Measurements from ENCODE around the gene RASAL2. TPM values are rescaled to one million over a fixed set of nuclear protein-coding genes. Genes with fewer than 3 reads are reported as not detected.
"Not testable (repeated sequence)": the region's sequence is repeated elsewhere in the genome, so short reads cannot be mapped to it uniquely, and the experiment has no call there.

RASAL2 gene
- polyA plus RNA-seq, 3 donors: 18.5 to 21.8 (median 19.9) TPM

- no peak for DNase-seq (ENCODE audit: low read depth in 3 of 3, low spot score in 2 of 3)
Observed at GRCh38 chr1:178066908-178067614, 26.8 kb upstream of the RASAL2 start.

DNA sequence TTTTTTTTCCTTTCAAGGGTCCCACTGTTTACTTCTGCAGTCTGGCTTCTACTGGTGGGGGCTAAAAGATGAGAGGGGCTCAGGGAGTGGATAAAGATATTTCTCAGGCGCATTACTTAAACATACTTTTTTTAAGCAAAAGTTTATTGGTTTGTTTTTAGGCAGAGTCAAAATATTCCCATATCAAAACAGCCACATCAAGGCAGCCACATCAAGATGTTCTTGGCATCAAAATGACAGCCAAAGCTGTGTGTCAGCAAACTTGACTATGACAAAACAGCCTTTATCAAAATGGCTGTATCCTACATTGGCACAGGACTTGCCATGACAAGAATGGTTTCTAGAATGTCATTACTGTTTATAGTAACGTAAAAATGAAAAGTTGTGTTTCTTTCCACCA is 22.1 kb upstream of the RASAL2 start:
- no peak for DNase-seq (ENCODE audit: low read depth in 3 of 3, low spot score in 2 of 3)

GRCh38 chr1:178072326-178072725 is 21.6 kb upstream of the RASAL2 start:
- DNase-seq (ENCODE audit: low read depth in 3 of 3, low spot score in 2 of 3): no peak

- no peak for DNase-seq (ENCODE audit: low read depth in 3 of 3, low spot score in 2 of 3)
Observed at GRCh38 chr1:178075333-178075732, 18.6 kb upstream of the RASAL2 start.

DNA sequence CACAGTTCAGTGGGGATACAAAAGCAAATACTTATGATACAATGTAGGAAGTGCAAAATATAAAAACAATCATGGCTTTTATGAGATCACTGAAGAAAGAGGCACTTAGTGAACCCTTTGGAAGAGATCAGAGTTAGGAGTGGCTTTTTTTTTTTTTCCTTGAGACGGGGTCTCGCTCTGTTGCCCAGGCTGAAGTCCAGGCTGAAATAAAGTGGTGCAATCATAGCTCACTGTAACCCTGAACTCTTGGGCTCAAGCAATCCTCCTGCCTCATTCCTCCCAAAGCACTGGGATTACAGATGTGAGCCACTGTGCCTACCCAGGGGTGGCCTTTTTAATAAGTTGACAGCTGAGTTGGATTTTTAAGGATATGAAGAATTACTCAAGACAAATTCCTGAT is 17.3 kb upstream of the RASAL2 start:
- DNase-seq (ENCODE audit: low read depth in 3 of 3, low spot score in 2 of 3): no peak

DNA sequence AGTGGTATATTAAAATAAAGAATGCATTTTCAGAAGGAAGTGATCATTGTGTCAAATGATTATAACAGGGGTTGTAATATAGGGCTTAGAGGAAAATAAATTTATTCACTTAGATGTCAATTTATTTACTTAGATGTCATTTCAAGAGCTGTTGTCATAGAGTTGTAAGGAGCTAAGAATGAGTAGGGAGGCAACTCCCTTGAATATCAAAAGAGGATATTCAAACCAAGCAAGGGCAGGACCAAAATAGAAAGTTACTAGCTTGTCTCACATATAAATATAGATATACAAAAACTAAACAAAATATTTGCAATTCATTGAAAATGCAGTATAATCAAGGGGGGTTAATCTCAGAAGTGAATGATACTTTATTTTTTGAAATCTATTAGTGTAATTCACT is 16.0 kb upstream of the RASAL2 start:
- no peak for DNase-seq (ENCODE audit: low read depth in 3 of 3, low spot score in 2 of 3)

GRCh38 chr1:178086294-178086693 is 7.6 kb upstream of the RASAL2 start:
- DNase-seq (ENCODE audit: low read depth in 3 of 3, low spot score in 2 of 3): no peak

GRCh38 chr1:178086766-178087165 is 7.1 kb upstream of the RASAL2 start:
- DNase-seq (ENCODE audit: low read depth in 3 of 3, low spot score in 2 of 3): no peak

DNA sequence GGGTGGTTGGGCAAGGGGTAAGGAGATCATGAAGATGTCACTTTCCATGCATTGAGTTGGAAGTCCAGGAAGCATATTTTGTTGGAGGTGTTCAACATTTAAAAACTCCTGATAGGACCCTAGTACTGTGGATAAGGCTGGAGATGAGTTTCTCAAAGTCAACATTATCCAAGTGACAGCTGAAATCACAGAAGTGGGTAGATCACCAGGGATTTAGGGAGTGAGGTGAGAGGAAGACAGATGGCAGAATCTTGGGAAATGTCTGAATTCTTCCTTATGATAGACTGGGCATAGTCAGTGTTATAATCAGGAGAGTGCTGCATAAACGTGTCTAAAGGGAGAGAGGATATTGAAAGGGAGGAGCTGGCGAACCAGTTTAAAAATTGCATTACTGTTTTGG is 5.3 kb upstream of the RASAL2 start:
- DNase-seq (ENCODE audit: low read depth in 3 of 3, low spot score in 2 of 3): no peak

DNA sequence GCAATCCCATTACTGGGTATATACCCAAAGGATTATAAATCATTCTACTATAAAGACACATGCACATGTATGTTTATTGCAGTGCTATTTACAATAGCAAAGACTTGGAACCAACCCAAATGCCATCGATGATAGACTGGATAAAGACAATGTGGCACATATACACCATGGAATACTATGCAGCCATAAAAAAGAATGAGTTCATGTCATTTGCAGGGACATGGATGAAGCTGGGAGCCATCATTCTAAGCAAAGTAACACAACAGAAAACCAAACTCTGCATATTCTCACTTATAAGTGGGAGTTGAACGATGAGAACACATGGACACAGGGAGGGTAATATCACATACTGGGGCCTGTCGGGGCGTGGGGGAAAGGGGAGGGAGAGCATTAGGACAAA is 2.5 kb upstream of the RASAL2 start:
- not testable (repeated sequence) for DNase-seq (ENCODE audit: low read depth in 3 of 3, low spot score in 2 of 3)

DNA sequence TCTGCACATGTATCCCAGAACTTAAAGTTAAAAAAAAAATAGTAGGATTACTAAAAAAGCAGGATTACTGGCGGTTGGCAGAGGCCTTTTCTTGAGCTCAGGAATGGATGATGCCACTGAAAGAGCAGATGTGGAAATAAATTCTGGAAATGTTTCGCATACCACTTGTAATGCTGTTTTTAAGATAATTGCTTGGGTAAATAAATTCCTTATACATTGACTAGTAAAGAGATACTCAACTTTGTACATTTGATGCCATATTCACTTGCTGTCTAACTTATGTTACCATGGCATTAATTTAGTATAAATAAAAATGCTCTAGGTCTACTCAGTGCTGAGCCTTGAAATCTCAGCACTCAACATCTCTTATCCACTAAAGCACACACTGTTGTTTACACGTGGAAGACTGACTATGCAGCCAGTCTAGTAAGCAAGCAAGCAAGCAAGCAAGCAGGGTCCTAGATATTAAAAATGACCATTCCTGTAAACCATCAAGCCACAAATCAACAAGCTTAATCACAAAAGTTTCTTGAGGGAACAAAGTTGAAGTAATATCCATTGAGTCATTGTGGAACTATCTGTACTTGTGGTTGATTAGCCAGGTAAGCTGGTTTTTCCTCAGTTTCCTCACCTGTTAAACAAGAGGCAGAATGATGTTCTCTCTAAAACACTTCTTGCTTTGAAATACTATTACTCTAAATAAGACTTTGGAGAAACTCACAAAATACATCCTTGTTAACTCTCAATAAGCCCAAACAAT is 1.7 kb upstream of the RASAL2 start:
- DNase-seq (ENCODE audit: low read depth in 3 of 3, low spot score in 2 of 3): no peak

DNA sequence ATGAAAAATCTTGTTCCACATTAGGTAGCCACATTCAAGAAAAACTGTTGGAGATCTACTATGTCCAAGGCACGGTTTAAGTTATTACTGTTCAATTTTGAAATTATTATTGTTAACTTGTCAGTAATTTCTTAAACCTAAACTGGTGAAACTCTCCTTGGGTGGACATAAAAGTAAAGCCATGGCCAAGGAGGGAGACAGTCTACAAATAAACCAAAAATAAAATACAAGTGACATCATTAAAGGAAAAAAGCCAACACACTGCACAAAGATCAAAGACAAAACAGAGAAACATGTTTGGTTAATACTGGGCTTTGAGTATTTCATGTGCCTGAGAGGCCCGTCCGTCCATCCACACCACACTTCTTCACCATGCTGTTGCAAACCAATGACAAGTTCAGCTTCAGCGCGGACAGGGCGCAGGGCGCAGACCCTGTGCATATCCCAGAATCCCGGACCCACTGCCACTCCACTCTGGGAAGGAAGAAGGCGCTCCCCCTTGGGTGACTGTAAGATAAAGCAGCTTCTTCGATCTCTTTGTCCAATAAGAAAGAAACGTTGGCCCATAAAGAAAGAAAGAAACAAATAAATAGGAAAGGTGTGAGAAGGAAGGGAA is 918 bp upstream of the RASAL2 start:
- no peak for DNase-seq (ENCODE audit: low read depth in 3 of 3, low spot score in 2 of 3)

DNA sequence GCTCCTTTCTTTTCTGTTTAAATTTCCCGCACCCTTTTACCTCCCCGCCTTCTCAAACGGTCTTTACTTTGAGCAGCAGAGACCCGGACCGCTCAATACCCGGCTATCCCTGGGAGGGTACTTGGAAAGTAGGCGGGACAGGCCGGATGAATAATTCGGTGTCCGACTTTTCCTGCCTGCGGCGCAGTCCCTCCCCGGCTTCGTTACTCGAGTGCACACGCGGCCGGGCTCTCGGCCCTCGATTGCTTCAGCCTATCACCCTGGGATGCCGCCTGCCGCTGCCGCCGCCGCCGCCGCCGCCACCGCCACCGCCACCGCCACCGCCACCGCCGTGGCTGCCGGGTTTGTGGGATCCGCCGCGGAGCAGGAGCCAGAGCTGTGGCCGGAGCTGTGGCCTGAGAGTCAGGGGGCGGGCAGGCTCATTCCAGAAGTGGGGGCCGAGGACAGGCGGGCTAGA is 382 bp upstream of the RASAL2 start:
- peak; percentile 85 to 94 (median 87) for DNase-seq (ENCODE audit: low read depth in 3 of 3, low spot score in 2 of 3)

- DNase-seq (ENCODE audit: low read depth in 3 of 3, low spot score in 2 of 3): no peak
Observed at GRCh38 chr1:178094739-178095645, 1.1 kb downstream of the RASAL2 start.

- no peak for DNase-seq (ENCODE audit: low read depth in 3 of 3, low spot score in 2 of 3)
Observed at GRCh38 chr1:178096421-178096820, 2.5 kb downstream of the RASAL2 start.

GRCh38 chr1:178098262-178098661 is 4.4 kb downstream of the RASAL2 start:
- no peak for DNase-seq (ENCODE audit: low read depth in 3 of 3, low spot score in 2 of 3)

- DNase-seq (ENCODE audit: low read depth in 3 of 3, low spot score in 2 of 3): no peak
Observed at GRCh38 chr1:178101266-178101630, 7.3 kb downstream of the RASAL2 start.

DNA sequence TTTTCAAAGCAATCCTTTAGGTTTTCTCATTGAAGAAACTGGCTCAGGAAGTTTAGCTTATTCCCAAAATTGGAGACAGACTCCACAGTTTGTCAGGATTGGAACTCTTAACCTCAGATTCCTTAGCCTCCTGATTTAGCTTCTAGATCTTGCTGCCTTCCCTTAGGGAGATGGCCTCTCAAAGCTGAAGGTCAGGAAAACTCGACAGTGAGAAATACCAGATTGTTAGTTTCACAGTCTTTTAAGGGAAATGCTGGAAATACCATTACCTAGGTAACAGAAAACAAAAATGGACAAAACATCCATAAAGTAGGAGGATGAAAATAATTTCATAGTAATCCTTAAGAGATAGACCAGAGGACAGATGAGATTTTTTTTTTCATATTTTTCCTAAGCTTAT is 7.8 kb downstream of the RASAL2 start:
- no peak for DNase-seq (ENCODE audit: low read depth in 3 of 3, low spot score in 2 of 3)

- DNase-seq (ENCODE audit: low read depth in 3 of 3, low spot score in 2 of 3): no peak
Observed at GRCh38 chr1:178102218-178102617, 8.3 kb downstream of the RASAL2 start.

DNA sequence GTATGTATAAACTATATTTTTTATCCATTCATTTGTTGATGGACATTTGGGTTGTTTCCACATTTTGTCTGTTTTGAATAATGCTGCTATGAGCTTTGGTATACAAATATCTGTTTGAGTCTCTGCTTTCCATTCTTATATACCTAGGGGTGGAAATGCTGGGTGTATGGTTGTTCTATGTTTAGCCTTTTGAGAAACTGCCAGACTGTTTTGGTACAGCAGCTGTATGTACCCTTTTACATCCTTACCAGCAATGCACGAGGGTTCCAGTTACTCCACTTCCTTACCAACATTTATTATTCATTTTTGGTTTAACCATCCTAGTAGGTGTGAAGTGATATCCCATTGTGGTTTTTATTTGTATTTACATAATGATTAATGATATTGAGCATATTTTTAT is 13.9 kb downstream of the RASAL2 start:
- DNase-seq (ENCODE audit: low read depth in 3 of 3, low spot score in 2 of 3): no peak
